ENCODE measurements around the gene MAP1LC3B.

DNA sequence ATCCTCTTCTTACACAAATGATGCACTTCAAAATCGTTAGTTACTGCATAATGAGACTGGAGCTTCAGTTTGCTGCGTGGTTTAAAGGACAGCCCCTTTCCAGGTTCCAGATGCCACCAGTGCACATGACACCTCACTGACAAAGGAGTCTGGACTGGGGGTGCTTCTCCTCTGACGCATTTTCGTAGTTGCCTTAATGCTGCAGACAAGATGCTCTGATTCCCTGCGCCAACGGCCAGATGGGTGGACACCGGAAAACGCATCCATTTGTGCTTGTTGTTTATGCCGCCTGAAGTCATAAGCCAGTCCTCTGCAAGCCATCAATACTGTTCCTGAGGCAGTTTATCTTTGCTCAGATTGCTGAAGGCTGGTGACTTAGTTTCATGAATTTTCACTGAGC, 24.6 kb upstream of the MAP1LC3B start:
- TF ChIP-seq BHLHE40 (IDR thresholded peaks at IDR 0.05; ENCODE audit: borderline replicate concordance) (no peak), FOXK2 (IDR thresholded peaks at IDR 0.05) (no peak), LEF1 (IDR thresholded peaks at IDR 0.05; ENCODE audit: borderline replicate concordance) (no peak), SP1 (IDR thresholded peaks at IDR 0.05) (no peak), SUZ12 (IDR thresholded peaks at IDR 0.05) (no peak), FOXM1 (IDR thresholded peaks at IDR 0.05; ENCODE audit: borderline replicate concordance) (no peak), PKNOX1 (IDR thresholded peaks at IDR 0.05) (no peak), ELF4 (IDR thresholded peaks at IDR 0.05) (no peak), HDGF (IDR thresholded peaks at IDR 0.05; ENCODE audit: borderline replicate concordance) (no peak)
